Daoy (cell line): ENCODE measurements around the gene ADAM21. TPM values are rescaled to one million over a fixed set of nuclear protein-coding genes. Genes with fewer than 3 reads are reported as not detected.
"Not testable (repeated sequence)": the region's sequence is repeated elsewhere in the genome, so short reads cannot be mapped to it uniquely, and the experiment has no call there.

Experiments used
- DNase-seq: peaks from one replicate; pipeline ENCODE4 v3.0.0-alpha.2; 2015; ENCODE audit warnings: low read depth
- total RNA-seq: library from RNA; depleted of rRNA; stranded (reverse); fragments of >200 nt; shearing (Covaris generic); gene quantifications from 2 replicates; pipeline ENCODE4 v1.2.3, GENCODE V29; 2014; rRNA removed

The ADAM21 gene
- 0.12 and 0.40 TPM in 2 replicates for total RNA-seq

DNA sequence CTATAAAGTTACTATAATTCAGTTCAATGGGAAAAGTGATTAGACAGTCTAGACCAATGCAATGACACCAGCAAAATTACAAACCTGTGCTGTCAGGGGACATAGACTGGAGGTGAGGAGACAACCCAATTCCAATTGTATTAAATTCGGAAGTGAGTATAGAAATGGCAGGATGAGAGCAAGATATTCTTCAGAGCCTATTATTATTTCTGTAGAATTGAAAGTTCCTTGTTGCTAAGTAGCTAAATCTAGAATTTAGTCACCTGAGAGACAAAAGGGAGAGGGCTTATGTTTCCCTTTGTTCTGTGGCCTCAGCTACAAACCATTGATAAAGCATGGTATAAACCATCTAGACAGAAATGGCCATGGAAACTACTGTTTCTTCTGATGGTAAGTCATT, at the start of gene ADAM21:
Gene ADAM21, plus strand, starts transcription at position 301 of the 400 bp plus-strand sequence. CDS start 5,326 bp downstream, outside the sequence.
- DNase-seq = no peak

DNA sequence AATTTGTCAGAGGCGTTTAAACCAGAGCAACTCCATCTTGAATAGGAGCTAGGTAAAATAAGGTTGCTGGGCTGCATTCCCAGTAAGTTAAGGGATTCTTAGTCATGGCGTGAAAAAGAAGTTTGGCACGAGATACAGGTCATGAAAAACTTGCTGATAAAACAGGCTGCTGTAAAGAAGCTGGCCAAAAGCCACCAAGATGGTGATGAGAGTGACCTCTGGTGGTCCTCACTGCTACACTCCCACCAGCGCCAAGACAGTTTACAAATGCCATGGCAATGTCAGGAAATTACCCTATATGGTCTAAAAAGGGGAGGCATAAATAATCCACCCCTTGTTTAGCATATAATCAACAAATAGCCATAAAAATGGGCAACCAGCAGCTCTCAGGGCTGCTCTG, 48.6 kb upstream of the ADAM21 start:
- DNase-seq = peak; percentile 61

DNA sequence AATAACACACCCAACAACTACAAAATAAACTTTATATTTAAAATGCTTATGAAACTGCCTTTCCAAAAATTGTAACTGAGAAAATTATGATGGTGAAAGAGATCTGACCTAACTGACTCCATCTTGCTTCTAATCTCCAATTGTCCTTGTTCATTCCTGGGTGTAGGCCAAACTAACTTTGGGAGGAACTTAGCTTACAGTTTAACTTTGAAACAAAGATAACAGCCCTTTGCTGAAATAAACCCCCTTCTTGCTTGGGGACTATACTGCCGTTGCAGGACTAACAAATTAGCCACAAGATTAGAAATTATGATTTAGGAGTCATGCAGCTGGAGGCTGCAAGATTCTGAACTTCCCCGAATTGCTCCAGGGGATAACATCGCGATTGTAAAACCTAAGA, 45.8 kb upstream of the ADAM21 start:
- not testable (repeated sequence) for DNase-seq

DNA sequence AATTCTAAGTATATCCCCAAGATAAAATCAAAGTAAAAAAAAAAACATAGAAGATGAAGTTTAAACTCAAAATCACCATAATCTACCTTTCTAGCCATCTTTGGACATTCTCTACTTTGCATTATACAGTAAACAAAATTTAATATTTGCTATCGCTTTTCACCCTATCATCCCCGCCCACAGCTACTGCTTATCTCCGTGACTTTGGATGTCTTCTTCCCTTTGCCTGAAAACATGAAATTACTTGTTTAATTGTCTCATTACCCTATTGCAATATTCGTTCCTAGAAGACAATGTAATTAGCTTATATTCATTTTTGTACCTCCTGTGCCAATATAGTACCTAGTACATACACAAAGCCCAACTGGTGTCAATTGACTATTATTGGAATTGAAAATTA, 44.4 kb upstream of the ADAM21 start:
- no peak for DNase-seq

DNA sequence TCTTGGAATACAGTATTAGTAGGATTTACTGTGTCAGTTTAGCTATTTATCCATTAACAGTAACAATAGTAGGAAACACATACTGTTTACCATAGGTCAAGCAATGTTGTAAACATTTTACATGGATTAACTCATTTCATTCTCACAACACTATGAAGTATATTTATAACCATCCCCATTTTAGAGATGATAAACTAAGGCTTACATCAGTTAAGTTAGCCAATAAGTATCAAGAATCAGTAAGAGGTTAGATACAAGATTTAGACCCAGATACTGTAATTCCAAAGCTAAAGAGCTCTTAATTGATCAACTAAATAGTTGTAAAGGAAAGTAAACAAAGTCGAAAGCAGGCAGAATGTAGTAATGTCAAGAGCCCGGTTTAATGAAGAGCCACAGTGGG, 36.2 kb upstream of the ADAM21 start:
- DNase-seq = no peak

DNA sequence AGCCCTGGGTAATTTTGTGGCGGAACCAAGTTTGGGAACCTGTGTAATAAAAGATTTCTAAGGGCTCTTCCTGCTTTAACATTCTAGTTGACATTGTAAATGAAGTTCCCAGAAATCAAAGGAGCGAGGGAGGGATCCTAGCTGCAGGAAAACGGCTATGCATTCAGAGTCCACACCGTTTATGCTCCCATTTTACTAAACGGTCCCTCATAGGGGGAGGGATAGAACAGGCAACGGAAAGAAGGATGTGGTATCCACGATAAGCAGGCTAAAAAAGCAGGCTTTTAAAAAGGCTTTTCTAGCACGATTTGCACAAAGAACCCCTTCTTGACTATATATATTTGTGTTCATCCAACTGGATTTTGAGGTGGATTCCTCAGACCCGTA, 35.6 kb upstream of the ADAM21 start:
- no peak for DNase-seq

- peak; percentile 89 for DNase-seq
These were observed 35.1 kb upstream of the ADAM21 start, which contains the start of gene SYNJ2BP for GRCh38 chr14:70416725-70417349. Gene SYNJ2BP, minus strand, starts transcription at chr14:70417090. Its CDS starts 127 bp downstream, at chr14:70416963.

- DNase-seq = not testable (repeated sequence)
These were observed 32.6 kb upstream of the ADAM21 start for GRCh38 chr14:70419270-70419931.

GRCh38 chr14:70422538-70422937, 29.4 kb upstream of the ADAM21 start:
- DNase-seq = no peak

DNA sequence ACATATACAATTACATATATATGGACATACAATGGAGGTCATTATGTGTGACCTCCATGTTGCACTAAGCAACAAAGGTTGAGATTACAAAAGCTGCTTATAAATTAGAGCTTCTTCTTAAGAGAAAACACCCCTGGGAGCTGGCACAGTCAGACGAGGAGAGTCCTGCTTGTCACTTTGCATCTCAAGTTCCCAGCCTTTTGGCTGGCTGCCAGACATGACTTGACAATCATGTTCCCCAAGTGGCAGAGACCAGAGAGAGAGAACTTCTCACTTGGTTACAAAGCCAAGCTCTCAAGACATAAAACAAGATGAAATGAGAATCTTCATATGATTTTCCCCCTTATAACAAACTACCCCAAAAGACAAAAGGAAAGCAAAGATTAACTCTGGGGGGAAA, 26.6 kb upstream of the ADAM21 start:
- no peak for DNase-seq

- DNase-seq = not testable (repeated sequence)
These were observed 25.4 kb upstream of the ADAM21 start for GRCh38 chr14:70426555-70426954.

GRCh38 chr14:70436867-70437266, 15.1 kb upstream of the ADAM21 start:
- no peak for DNase-seq

DNA sequence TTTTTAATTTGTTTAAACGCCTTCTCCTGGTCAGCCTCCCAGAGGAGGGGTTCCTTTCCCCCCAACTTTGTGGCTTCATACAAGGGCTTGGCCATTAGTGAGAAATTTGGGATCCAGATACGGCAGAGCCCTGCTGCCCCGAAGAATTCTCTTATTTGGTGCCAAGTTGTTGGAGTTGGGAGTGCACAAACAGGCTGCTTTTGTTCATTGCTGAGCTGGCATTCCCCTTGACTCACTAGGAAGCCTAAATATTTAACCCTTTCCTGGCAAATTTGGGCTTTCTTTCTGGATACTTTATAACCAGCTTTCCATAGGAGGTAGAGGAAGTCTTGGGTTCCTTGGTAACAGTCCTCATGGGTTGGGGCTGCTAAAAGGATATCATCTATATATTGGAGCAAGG, 10.3 kb upstream of the ADAM21 start:
- no peak for DNase-seq

- DNase-seq = no peak
These were observed 9.2 kb upstream of the ADAM21 start for GRCh38 chr14:70442750-70443149.

GRCh38 chr14:70448633-70449340, 3.2 kb upstream of the ADAM21 start:
- no peak for DNase-seq

DNA sequence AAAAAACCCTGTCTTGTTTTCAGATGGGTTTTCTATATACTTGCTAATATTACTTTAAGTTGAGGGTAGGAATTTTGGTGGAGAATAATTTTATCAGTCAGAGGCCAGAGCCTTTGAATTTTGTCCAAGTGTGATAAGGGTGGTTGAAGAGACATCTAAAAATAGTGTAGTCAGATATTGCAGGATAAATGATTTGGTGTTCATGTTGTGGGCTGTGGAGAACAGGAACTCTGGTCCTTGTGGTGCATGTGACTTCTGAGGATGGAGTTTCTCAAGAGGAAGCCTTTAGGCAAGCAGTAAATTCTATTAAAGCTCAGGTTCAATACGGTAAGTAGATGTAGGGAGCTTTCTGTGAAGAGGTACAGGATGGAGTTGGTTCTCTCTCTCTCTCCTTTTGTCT, 2.8 kb downstream of the ADAM21 start:
- no peak for DNase-seq

DNA sequence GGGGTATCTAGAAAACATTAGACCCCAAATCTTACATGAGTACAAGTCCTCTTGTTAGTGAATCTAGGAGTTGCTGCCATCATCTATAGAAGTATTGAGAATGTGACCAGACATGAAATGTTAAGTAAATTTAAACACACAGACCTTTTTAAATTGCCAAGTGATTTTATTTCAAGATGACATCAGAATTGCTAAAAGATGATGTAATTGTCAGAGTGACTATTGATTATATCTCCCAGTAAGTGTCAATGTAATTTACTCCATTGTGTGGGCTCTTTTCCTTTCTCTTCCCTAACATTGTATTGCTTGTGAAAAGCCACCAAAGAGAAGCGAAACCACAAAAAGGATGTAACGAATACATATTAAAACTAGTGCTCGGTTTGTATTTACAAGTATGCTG, 16.8 kb downstream of the ADAM21 start:
- DNase-seq = no peak

DNA sequence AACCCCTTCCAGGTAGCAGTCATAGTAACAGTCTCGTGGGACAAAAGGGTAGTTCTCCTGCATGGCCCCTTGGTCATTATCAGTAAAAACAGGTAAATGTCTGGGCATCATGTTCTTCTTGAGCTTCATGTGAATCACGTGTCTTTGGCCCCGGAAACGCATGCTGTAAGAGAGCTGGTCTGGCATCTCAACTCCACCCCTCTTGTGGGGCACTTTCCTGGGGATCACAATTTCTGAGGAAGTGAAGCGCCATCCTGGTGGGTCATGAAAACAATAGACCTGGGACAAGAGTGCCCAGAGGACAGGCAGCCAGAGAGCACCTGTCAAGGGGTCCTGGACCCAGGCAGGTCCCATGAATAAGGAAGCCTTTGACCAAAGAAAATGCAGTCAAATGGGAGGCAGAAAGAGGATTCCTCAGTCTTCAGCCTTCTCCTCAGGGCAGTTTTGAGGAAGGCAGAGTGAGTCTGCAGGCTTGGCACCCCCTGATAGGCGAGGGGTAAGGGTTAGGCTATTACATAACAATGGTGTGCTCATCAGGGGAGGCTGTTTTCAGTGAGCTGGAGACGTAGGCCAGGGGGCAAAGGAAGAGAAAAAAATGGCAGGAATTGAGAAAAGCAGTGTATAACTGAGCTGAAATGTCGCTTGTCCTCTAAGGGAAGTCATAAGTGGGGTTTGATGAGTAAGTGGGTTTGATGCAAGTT, 19.0 kb downstream of the ADAM21 start:
- not testable (repeated sequence) for DNase-seq

DNA sequence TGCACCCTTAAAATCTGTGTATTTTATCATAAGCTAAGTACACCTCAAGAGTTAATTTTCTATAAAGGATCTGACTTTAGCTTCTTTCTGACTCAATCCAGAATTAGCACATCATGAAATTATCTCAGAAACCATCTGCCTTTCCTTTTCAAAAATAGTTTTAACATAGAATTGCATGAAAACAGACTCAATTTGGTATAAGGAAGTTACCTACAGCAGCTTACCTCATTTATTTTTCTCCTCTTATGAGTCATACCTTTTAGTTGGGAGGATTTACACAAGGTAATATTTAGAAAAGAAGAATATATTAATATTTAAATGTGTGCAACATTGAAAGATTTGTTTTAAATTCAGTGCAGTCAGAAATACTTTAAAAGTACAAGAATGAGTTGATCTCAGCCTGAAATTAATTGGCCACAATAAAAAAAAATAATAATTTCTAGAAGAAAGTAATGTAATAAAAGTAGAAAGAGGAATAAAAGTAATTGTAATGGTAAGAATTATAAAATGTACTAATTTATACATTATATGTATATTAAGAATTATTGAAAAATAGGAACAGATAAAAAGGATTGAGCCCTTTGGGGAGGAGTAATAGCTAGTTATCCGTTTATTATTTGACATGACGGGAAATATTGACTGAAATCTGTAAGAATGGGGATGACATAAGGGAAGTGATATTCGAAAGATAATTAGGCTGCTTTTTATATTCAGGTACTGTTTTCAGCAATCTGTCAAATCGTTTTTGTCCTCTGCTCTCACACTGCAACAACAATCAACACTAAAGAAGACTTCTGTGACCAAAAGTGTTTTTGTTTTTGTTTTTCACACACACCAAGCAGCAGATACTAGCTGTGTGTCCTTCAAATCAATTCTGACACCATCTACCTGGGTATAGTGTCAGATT, 20.5 kb downstream of the ADAM21 start:
- no peak for DNase-seq

- no peak for DNase-seq
These were observed 21.9 kb downstream of the ADAM21 start for GRCh38 chr14:70473825-70474224.

DNA sequence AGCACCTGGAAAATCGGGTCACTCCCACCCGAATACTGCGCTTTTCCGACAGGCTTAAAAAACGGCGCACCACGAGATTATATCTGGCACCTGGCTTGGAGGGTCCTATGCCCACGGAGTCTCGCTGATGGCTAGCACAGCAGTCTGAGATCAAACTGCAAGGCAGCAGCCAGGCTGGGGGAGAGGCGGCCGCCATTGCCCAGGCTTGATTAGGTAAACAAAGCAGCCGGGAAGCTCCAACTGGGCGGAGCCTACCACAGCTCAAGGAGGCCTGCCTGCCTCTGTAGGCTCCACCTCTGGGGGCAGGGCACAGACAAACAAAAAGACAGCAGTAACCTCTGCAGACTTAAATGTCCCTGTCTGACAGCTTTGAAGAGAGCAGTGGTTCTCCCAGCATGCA, 23.5 kb downstream of the ADAM21 start:
- DNase-seq = not testable (repeated sequence)
